Activated CD8-positive, alpha-beta memory T cell treated with anti-CD3 and anti-CD28 coated beads, Interleukin-2, amount 50 U/mL, for 4 hours (primary cell): Measurements from ENCODE around the gene SLC39A10.
"Not testable (repeated sequence)": the region's sequence is repeated elsewhere in the genome, so short reads cannot be mapped to it uniquely, and the experiment has no call there.

Experiments
- DNase-seq: peaks from one replicate; pipeline ENCODE4 v3.0.0-alpha.2; 2020

SLC39A10 gene

GRCh38 chr2:195674491-195675221 lies 17.6 kb downstream of the SLC39A10 start:
- DNase-seq = no peak

GRCh38 chr2:195675783-195676427 lies 18.9 kb downstream of the SLC39A10 start:
- DNase-seq = no peak

- DNase-seq = no peak
These were observed 20.3 kb downstream of the SLC39A10 start for GRCh38 chr2:195677290-195677689.

GRCh38 chr2:195677884-195678283 lies 20.9 kb downstream of the SLC39A10 start:
- DNase-seq = no peak

GRCh38 chr2:195682077-195682476 lies 25.1 kb downstream of the SLC39A10 start:
- DNase-seq = no peak

GRCh38 chr2:195683174-195683573 lies 26.1 kb downstream of the SLC39A10 start:
- no peak for DNase-seq

GRCh38 chr2:195686564-195686963 lies 29.5 kb downstream of the SLC39A10 start:
- no peak for DNase-seq

- no peak for DNase-seq
These were observed 30.5 kb downstream of the SLC39A10 start for GRCh38 chr2:195687320-195688086.

- not testable (repeated sequence) for DNase-seq
These were observed 35.5 kb downstream of the SLC39A10 start for GRCh38 chr2:195692531-195692930.

GRCh38 chr2:195694553-195694952 lies 37.5 kb downstream of the SLC39A10 start:
- DNase-seq = no peak

GRCh38 chr2:195695002-195695631 lies 38.1 kb downstream of the SLC39A10 start:
- no peak for DNase-seq

GRCh38 chr2:195696012-195696411 lies 39.0 kb downstream of the SLC39A10 start:
- DNase-seq = no peak

GRCh38 chr2:195697681-195698220 lies 40.7 kb downstream of the SLC39A10 start:
- no peak for DNase-seq

- no peak for DNase-seq
These were observed 43.5 kb downstream of the SLC39A10 start for GRCh38 chr2:195700480-195700879.

GRCh38 chr2:195706161-195706900 lies 49.3 kb downstream of the SLC39A10 start:
- no peak for DNase-seq

- DNase-seq = no peak
These were observed 53.1 kb downstream of the SLC39A10 start for GRCh38 chr2:195709901-195710806.

GRCh38 chr2:195711478-195711877 lies 54.5 kb downstream of the SLC39A10 start:
- DNase-seq = no peak

GRCh38 chr2:195716466-195716865 lies 59.4 kb downstream of the SLC39A10 start:
- DNase-seq = no peak

- DNase-seq = no peak
These were observed 64.0 kb downstream of the SLC39A10 start for GRCh38 chr2:195721042-195721441.

- DNase-seq = no peak
These were observed 65.0 kb downstream of the SLC39A10 start for GRCh38 chr2:195722075-195722474.

GRCh38 chr2:195727106-195727505 lies 70.1 kb downstream of the SLC39A10 start:
- DNase-seq = no peak
